K562 (cell line): ENCODE measurements around the gene SLC7A5. TPM values are rescaled to one million over a fixed set of nuclear protein-coding genes. Genes with fewer than 3 reads are reported as not detected.

Source experiments
- ATAC-seq: fragments of 200-7000 bp; cut with Tn5 transposase; 3 replicates; pipeline ENCODE4 v1.9.1; 2020; ENCODE audit warnings: moderate library complexity
- BruUV-seq: library from RNA; stranded (reverse); fragments of 400-500 nt; replicated peaks from 2 replicates; lab custom pipeline; 2021; lab: Mats Ljungman, UMichigan
- CTCF ChIA-PET: fragments of 300-600 bp; formaldehyde crosslinking; extraction: SDS; loops from one replicate; lab custom pipeline; 2021; ENCODE audit warnings: low intra/inter-chr PET ratio; lab: Yijun Ruan, JAX
- POLR2A ChIA-PET: fragments of 300-600, 350-650 bp; sonication (Branson Sonifier 250); formaldehyde crosslinking; extraction: SDS; loops from one replicate; lab custom pipeline; 2021; ENCODE audit warnings: antibody characterized with exemption, inconsistent platforms; lab: Yijun Ruan, JAX
- DNase-seq, 4 experiments: peaks; one replicate each; pipeline versions ENCODE4 v3.0.0 to v3.0.0-alpha.2; 2011 to 2018; ENCODE audit warnings: low spot score in 3 of 4, mixed read lengths in 3 of 4; ENCODE audit errors: extremely low read depth in 1 of 4
- FAIRE-seq: peaks from 2 replicates; lab custom pipeline; 2011; peaks lifted over from hg19 to GRCh38; lab: Jason Lieb, UNC
- H2AFZ ChIP-seq: 2 replicates; pipeline ENCODE4 v1.6.0; 2011; ENCODE audit warnings: low read depth, low read length, control low read depth, inconsistent platforms
- H3K27ac ChIP-seq: fragments of 200-600 bp; 3 replicates; pipeline ENCODE4 v1.8.0; 2011; ENCODE audit warnings: low read depth, mild to moderate bottlenecking, control low read depth, inconsistent platforms, low read length, moderate library complexity, mixed read lengths; ENCODE audit errors: extremely low read depth
- H3K27me3 ChIP-seq, 2 experiments: fragments of 300-600 bp in 1 of 2; 2 replicates in 1 of 2; 3 replicates in 1 of 2; pipeline versions ENCODE4 v1.6.0 to v1.8.0; 2011; ENCODE audit warnings: inconsistent platforms in 2 of 2, low read length in 2 of 2, mild to moderate bottlenecking in 1 of 2, mixed read lengths in 1 of 2, moderate library complexity in 1 of 2; ENCODE audit not compliant: control insufficient read depth in 2 of 2, insufficient read depth in 2 of 2
- H3K36me3 ChIP-seq: fragments of 300-600 bp; 3 replicates; pipeline ENCODE4 v1.8.0; 2011; ENCODE audit warnings: mild to moderate bottlenecking, low read length, inconsistent platforms; ENCODE audit not compliant: control insufficient read depth, insufficient read depth
- H3K4me1 ChIP-seq, 2 experiments: fragments of 200-600 bp in 1 of 2; replicated peaks in 1 of 2; 2 replicates in 1 of 2; 3 replicates in 1 of 2; pipeline versions ENCODE4 v1.5.1 to v1.8.0; 2011; ENCODE audit warnings: inconsistent platforms in 2 of 2, low read length in 2 of 2, mild to moderate bottlenecking in 1 of 2, mixed read lengths in 1 of 2, moderate library complexity in 1 of 2; ENCODE audit not compliant: control insufficient read depth in 2 of 2, insufficient read depth in 2 of 2
- H3K4me2 ChIP-seq: 2 replicates; pipeline ENCODE4 v1.6.1; 2011; ENCODE audit warnings: low read length, control low read depth, inconsistent platforms, mixed read lengths; ENCODE audit not compliant: insufficient read depth
- H3K4me3 ChIP-seq: fragments of 200-600 bp; sonication (generic), shearing (Covaris generic); 2 replicates; pipeline ENCODE4 v1.5.1; 2016; ENCODE audit warnings: control low read depth, inconsistent platforms
- H3K79me2 ChIP-seq: fragments of 200-600 bp; 3 replicates; pipeline ENCODE4 v1.8.0; 2011; ENCODE audit warnings: low read length, inconsistent platforms; ENCODE audit not compliant: control insufficient read depth, insufficient read depth
- H3K9ac ChIP-seq, 2 experiments: 2 replicates each; pipeline versions ENCODE4 v1.6.0 to v1.6.1; 2011; ENCODE audit warnings: low read depth in 2 of 2, low read length in 2 of 2, control low read depth in 1 of 2, inconsistent platforms in 1 of 2, mild to moderate bottlenecking in 1 of 2, mixed read lengths in 1 of 2; ENCODE audit not compliant: insufficient read depth in 1 of 2
- H3K9me1 ChIP-seq: one replicate; pipeline ENCODE4 v1.6.0; 2011; ENCODE audit warnings: inconsistent platforms, mild to moderate bottlenecking, low read length, moderate library complexity; ENCODE audit not compliant: control insufficient read depth, insufficient read depth
- H3K9me3 ChIP-seq: replicated peaks from 2 replicates; pipeline ENCODE4 v1.5.1; 2011; ENCODE audit warnings: low read depth, low read length, inconsistent platforms; ENCODE audit not compliant: control insufficient read depth, insufficient read depth
- H4K20me1 ChIP-seq: replicated peaks from 2 replicates; pipeline ENCODE4 v1.6.1; 2011; ENCODE audit warnings: low read length, inconsistent platforms, mixed read lengths; ENCODE audit not compliant: control insufficient read depth, insufficient read depth
- CHD1 ChIP-seq: fragments of 200-600 bp; sonication (generic); IDR thresholded peaks from one replicate; pipeline ENCODE4 v1.6.1; 2012; ENCODE audit warnings: mild to moderate bottlenecking, moderate library complexity, low read length, inconsistent platforms
- COPS2 ChIP-seq: fragments of 450-650 bp; conservative IDR thresholded peaks from 2 replicates; pipeline ENCODE4 v1.6.1; 2016; ENCODE audit warnings: mild to moderate bottlenecking, moderate library complexity
- DNMT1 ChIP-seq: fragments of 450-650 bp; IDR thresholded peaks from 2 replicates; pipeline ENCODE4 v1.6.1; 2016; ENCODE audit warnings: antibody characterized with exemption, mild to moderate bottlenecking
- HEY1 ChIP-seq: fragments of 250-450 bp; sonication (Bioruptor Pico); IDR thresholded peaks from 2 replicates; pipeline ENCODE4 v1.5.0; 2020; ENCODE audit warnings: mild to moderate bottlenecking, moderate library complexity, borderline replicate concordance
- NBN ChIP-seq: fragments of 450-650 bp; IDR thresholded peaks from 2 replicates; pipeline ENCODE4 v1.6.1; 2016; ENCODE audit warnings: low read depth, mild to moderate bottlenecking
- OTX1 ChIP-seq: fragments of 450-650 bp; formaldehyde crosslinking; IDR thresholded peaks from 2 replicates; pipeline ENCODE4 v1.4.0; 2022; ENCODE audit warnings: mild to moderate bottlenecking
- RB1 ChIP-seq: fragments of 450-650 bp; IDR thresholded peaks from 2 replicates; pipeline ENCODE4 v1.6.1; 2017; ENCODE audit warnings: low read depth, mild to moderate bottlenecking
- RNF2 ChIP-seq: sonication (generic); IDR thresholded peaks from 2 replicates; pipeline ENCODE4 v1.6.1; 2016
- SMARCC2 ChIP-seq: fragments of 450-650 bp; IDR thresholded peaks from 2 replicates; pipeline ENCODE4 v1.6.1; 2017; ENCODE audit warnings: antibody characterized with exemption, moderate library complexity, mild to moderate bottlenecking, low read depth
- SUPT5H ChIP-seq: fragments of 450-650 bp; IDR thresholded peaks from 2 replicates; pipeline ENCODE4 v1.6.1; 2016
- TCFL5 ChIP-seq: fragments of 250-450 bp; sonication (Bioruptor Pico); conservative IDR thresholded peaks from 2 replicates; pipeline ENCODE4 v1.6.1; 2021; ENCODE audit warnings: mild to moderate bottlenecking, moderate library complexity, matching md5 sums
- TEAD2 ChIP-seq: fragments of 450-650 bp; IDR thresholded peaks from 2 replicates; pipeline ENCODE4 v1.6.1; 2016; ENCODE audit warnings: missing genetic modification characterization, control low read depth, missing compliant biosample characterization
- ZC3H11A ChIP-seq: IDR thresholded peaks from 2 replicates; pipeline ENCODE4 v1.6.1; 2012; ENCODE audit warnings: low read depth, low read length, improper control_type of control experiment
- ZFX ChIP-seq: sonication (generic); formaldehyde crosslinking; IDR thresholded peaks from 2 replicates; pipeline ENCODE4 v1.8.0; 2022; ENCODE audit warnings: mild to moderate bottlenecking, missing genetic modification reagents, moderate library complexity
- ZNF311 ChIP-seq: fragments of 250-450 bp; sonication (Bioruptor Pico); IDR thresholded peaks from 2 replicates; pipeline ENCODE4 v1.4.0; 2020; ENCODE audit warnings: mild to moderate bottlenecking, moderate library complexity
- WGBS: fragments of 100-300 bp; shearing (Covaris generic); methylation state at CpG from one replicate; pipeline ENCODE4 v1.1.6; 2016; ENCODE audit warnings: low coverage, mixed read lengths; ENCODE audit not compliant: insufficient coverage; ENCODE audit errors: missing lambda C conversion rate; 5-methylcytosine and 5-hydroxymethylcytosine counted together
- in situ Hi-C: fragments of 300-500 bp; cut with MboI; formaldehyde crosslinking; loops from 4 replicates; pipeline ENCODE4 v1.15.0; 2018; ENCODE audit warnings: inconsistent platforms, mixed read lengths
- intact Hi-C: fragments of 100-400 bp; cut with micrococcal nuclease; formaldehyde crosslinking; loops from 2 replicates; pipeline ENCODE4 v1.14.2; 2022
- polyA plus RNA-seq, 8 experiments: library from polyadenylated mRNA; depleted of rRNA in 4 of 8; stranded (reverse) in 5 of 8; unstranded in 3 of 8; fragments of >200 nt; fragmentation: Nextera tagmentation in 2 of 8; fragmentation: Illumina TruSeq in 1 of 8; extraction: Ambion mirVana in 2 of 8; extraction: Trizol in 1 of 8; gene quantifications; 2 replicates each; pipeline versions ENCODE4 v1.2.1 to v1.2.3, GENCODE V29; 2011 to 2014; ENCODE audit warnings: inconsistent platforms in 1 of 8, missing spikeins in 1 of 8
- total RNA-seq, 7 experiments: library from RNA; depleted of rRNA in 6 of 7; stranded (reverse); fragments of >200 nt in 6 of 7; fragmentation: Illumina TruSeq in 2 of 7; extraction: Trizol in 2 of 7; gene quantifications; 2 replicates each; pipeline versions ENCODE4 v1.2.1 to v1.2.3, GENCODE V29; 2011 to 2021; ENCODE audit warnings: low replicate concordance in 1 of 7
- TF ChIP-seq, protein P1 (sequence below): fragments of 250-450 bp; sonication (Bioruptor Pico); IDR thresholded peaks from 2 replicates; pipeline ENCODE4 v1.5.0; 2020; ENCODE audit warnings: mild to moderate bottlenecking
- TF ChIP-seq, protein P2 (sequence below): fragments of 450-650 bp; IDR thresholded peaks from 2 replicates; pipeline ENCODE4 v1.7.1; 2018; ENCODE audit warnings: mild to moderate bottlenecking, low read depth; ENCODE audit not compliant: partially characterized antibody
- TF ChIP-seq, protein P3 (sequence below), 3 experiments: fragments of 200-800 bp in 1 of 3; sonication (Bioruptor generic) in 1 of 3; sonication (generic) in 1 of 3; formaldehyde crosslinking in 1 of 3; IDR thresholded peaks; 2 replicates each; pipeline versions ENCODE4 v1.6.1 to v1.8.0; 2016 to 2022; ENCODE audit warnings: mild to moderate bottlenecking in 2 of 3, missing compliant biosample characterization in 2 of 3, missing genetic modification characterization in 2 of 3, missing genetic modification reagents in 1 of 3

Gene SLC7A5
- total and polyA plus RNA-seq, 9 of the 15 experiments (the other 6 are each of a cell fraction or from before 2014, with no cell fraction given) = 1.9 to 220 (median 18.6) TPM

DNA sequence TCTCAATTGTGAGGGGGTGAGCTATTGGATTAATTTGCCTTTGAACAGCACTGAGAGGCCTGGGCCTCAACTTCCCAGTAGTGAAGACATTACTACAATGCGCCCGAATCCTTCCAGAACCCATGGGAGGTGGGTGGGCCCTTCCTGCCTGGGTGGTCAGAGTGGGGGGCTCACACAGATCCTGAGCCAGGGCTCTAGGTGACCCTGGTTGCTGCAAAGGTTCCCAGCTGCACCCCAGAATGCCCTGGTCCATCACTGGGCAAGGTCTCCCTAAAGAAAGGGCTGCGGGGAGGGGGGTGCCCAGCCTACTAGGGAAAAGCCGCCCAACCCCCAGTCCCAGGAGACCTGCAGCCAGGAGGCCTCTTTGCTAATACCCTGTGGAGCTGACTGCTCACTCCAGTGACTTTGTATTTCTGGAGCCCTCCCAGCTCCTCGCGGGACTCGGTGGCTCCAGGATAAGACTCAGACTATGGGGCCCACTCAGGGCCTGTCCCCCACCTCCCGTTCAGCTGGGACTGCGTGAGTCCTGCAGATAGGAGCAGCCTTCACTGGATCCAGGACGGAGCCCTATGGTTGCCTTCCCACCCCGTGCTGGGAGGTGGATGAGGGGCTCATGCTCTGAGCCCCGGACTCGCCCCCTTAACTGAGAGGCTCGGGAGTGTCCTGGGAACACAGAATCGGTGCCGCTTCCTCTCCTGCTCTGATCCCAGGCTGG lies 40.2 kb downstream of the SLC7A5 start:
- peaks cover 3% of the 10 kb centered on the region for H3K9me1 ChIP-seq
- H3K4me2 ChIP-seq = no peak overlapping the region
- H3K9me3 ChIP-seq = no peaks in the 10 kb centered on the region
- 0 out of 4 replicates have a peak overlapping the region, but pooled peaks of 1 of the 2 experiments have one; percentile 23 for H3K9ac ChIP-seq
- POLR2A ChIA-PET = interaction anchor here (0.6 to 3.8 kb wide), 16 partner anchors 9 to 513 kb away, joined by 3 to 28 read pairs (median 4); no protein-coding TSS in a partner anchor
- no TSS peak for BruUV-seq
- 55% methylated on average over 16 of the region's 16 CpGs for WGBS
- peaks cover 11 to 16% of the 10 kb centered on the region in 2 experiments; a peak in 4 of 5 replicates for H3K27me3 ChIP-seq
- intact Hi-C loops = no loop called here
- no peak overlapping the region for H2AFZ ChIP-seq
- peaks cover 20% of the 10 kb centered on the region for H4K20me1 ChIP-seq
- ATAC-seq (peak; percentile 68), DNase-seq (no peak), FAIRE-seq (no peak)
- in situ Hi-C loops = no loop called here
- peaks cover 42% of the 10 kb centered on the region; the same call in 2 of the 3 replicates for H3K36me3 ChIP-seq
- H3K79me2 ChIP-seq = no peaks in the 10 kb centered on the region
- no peak overlapping the region for H3K27ac ChIP-seq
- no peak overlapping the region for H3K4me3 ChIP-seq
- CTCF ChIA-PET = interaction anchor here (0.6 kb wide), 2 partner anchors 37 to 102 kb away, joined by 6 read pairs; no protein-coding TSS in a partner anchor
- H3K4me1 ChIP-seq = peaks cover 0 to 50% of the 10 kb centered on the region in 2 experiments; a peak in 2 of 5 replicates
- TF ChIP-seq TCFL5 (no peak), HEY1 (CRISPR knock-in tag) (no peak), ZNF311 (CRISPR knock-in tag) (no peak), SMARCC2 (no peak), CHD1 (no peak), RNF2 (no peak), OTX1 (CRISPR knock-in tag) (no peak), DNMT1 (0 out of 2 replicates have a peak, but pooled peaks have one; percentile 39), ZC3H11A (no peak), RB1 (no peak), ZFX (CRISPR knock-in tag) (0 out of 2 replicates have a peak, but pooled peaks have one; percentile 18), SUPT5H (peak; percentile 45), COPS2 (no peak), TEAD2 (no peak), NBN (no peak)
- TF ChIP-seq, protein P1, sequence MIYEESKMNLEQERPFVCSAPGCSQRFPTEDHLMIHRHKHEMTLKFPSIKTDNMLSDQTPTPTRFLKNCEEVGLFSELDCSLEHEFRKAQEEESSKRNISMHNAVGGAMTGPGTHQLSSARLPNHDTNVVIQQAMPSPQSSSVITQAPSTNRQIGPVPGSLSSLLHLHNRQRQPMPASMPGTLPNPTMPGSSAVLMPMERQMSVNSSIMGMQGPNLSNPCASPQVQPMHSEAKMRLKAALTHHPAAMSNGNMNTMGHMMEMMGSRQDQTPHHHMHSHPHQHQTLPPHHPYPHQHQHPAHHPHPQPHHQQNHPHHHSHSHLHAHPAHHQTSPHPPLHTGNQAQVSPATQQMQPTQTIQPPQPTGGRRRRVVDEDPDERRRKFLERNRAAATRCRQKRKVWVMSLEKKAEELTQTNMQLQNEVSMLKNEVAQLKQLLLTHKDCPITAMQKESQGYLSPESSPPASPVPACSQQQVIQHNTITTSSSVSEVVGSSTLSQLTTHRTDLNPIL (CRISPR knock-in tag) = no peak
- TF ChIP-seq, protein P2, sequence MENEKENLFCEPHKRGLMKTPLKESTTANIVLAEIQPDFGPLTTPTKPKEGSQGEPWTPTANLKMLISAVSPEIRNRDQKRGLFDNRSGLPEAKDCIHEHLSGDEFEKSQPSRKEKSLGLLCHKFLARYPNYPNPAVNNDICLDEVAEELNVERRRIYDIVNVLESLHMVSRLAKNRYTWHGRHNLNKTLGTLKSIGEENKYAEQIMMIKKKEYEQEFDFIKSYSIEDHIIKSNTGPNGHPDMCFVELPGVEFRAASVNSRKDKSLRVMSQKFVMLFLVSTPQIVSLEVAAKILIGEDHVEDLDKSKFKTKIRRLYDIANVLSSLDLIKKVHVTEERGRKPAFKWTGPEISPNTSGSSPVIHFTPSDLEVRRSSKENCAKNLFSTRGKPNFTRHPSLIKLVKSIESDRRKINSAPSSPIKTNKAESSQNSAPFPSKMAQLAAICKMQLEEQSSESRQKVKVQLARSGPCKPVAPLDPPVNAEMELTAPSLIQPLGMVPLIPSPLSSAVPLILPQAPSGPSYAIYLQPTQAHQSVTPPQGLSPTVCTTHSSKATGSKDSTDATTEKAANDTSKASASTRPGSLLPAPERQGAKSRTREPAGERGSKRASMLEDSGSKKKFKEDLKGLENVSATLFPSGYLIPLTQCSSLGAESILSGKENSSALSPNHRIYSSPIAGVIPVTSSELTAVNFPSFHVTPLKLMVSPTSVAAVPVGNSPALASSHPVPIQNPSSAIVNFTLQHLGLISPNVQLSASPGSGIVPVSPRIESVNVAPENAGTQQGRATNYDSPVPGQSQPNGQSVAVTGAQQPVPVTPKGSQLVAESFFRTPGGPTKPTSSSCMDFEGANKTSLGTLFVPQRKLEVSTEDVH = peak; percentile 26
- TF ChIP-seq, protein P3, sequence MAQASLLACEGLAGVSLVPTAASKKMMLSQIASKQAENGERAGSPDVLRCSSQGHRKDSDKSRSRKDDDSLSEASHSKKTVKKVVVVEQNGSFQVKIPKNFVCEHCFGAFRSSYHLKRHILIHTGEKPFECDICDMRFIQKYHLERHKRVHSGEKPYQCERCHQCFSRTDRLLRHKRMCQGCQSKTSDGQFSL (CRISPR knock-in tag; IDR thresholded peaks at IDR 0.05) = no peak
- TF ChIP-seq, protein P3 (tag; IDR thresholded peaks at IDR 0.05) = 0 out of 4 replicates have a peak, but pooled peaks of 1 of the 2 experiments have one; percentile 19
